Measurements from ENCODE around the gene RASGEF1C.

- TF ChIP-seq, protein P1, sequence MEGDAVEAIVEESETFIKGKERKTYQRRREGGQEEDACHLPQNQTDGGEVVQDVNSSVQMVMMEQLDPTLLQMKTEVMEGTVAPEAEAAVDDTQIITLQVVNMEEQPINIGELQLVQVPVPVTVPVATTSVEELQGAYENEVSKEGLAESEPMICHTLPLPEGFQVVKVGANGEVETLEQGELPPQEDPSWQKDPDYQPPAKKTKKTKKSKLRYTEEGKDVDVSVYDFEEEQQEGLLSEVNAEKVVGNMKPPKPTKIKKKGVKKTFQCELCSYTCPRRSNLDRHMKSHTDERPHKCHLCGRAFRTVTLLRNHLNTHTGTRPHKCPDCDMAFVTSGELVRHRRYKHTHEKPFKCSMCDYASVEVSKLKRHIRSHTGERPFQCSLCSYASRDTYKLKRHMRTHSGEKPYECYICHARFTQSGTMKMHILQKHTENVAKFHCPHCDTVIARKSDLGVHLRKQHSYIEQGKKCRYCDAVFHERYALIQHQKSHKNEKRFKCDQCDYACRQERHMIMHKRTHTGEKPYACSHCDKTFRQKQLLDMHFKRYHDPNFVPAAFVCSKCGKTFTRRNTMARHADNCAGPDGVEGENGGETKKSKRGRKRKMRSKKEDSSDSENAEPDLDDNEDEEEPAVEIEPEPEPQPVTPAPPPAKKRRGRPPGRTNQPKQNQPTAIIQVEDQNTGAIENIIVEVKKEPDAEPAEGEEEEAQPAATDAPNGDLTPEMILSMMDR (IDR thresholded peaks at IDR 0.05; ENCODE audit: insufficient read depth, low read length, poor library complexity, severe bottlenecking), result no peak
- TF ChIP-seq EZH2phosphoT487 (conservative IDR thresholded peaks at IDR 0.05; ENCODE audit: low read length), result no peak
Measured at GRCh38 chr5:180112181-180112861, 96.7 kb downstream of the RASGEF1C start.
